ENCODE results near the gene PLA1A. TPM values are rescaled to one million over a fixed set of nuclear protein-coding genes. Genes with fewer than 3 reads are reported as not detected.

The PLA1A gene
- total RNA-seq, 1 experiment from 2014 or later: not detected

- Histone ChIP-seq H3K4me1 (ENCODE audit: insufficient read depth, low read length, poor library complexity, severe bottlenecking) (peaks cover 5% of the 10 kb centered on the region), H3K9me3 (ENCODE audit: low read depth, low read length, poor library complexity, severe bottlenecking) (no peaks in the 10 kb centered on the region), H3K36me3 (ENCODE audit: insufficient read depth, low read length, poor library complexity, severe bottlenecking) (no peaks in the 10 kb centered on the region), H3K27ac (ENCODE audit: low read depth, low read length, poor library complexity, severe bottlenecking) (no peak overlapping the region), H3K27me3 (replicated peaks; ENCODE audit: insufficient read depth, low read depth, low read length, poor library complexity) (no peaks in the 10 kb centered on the region), H3K4me3 (ENCODE audit: low read depth, low read length, poor library complexity, severe bottlenecking) (no peak overlapping the region)
- BruUV-seq (replicated peaks): no TSS peak
- ChIA-PET CTCF (no interaction called here), POLR2A (ENCODE audit: low non-redundant PET) (no interaction called here)
- DNase-seq (ENCODE audit: low spot score): no peak
- intact Hi-C loops (cut with micrococcal nuclease; ENCODE audit: unreplicated experiment): no loop called here
- TF ChIP-seq CTCF (conservative IDR thresholded peaks at IDR 0.05; ENCODE audit: low read depth, low read length): no peak
- TF ChIP-seq EZH2 (IDR thresholded peaks at IDR 0.05; ENCODE audit: borderline replicate concordance, low read depth, low read length, poor library complexity, severe bottlenecking): no peak
Observed at GRCh38 chr3:119613201-119613600, 15.5 kb downstream of the PLA1A start.

- Histone ChIP-seq H3K27ac (ENCODE audit: low read depth, low read length, poor library complexity, severe bottlenecking) (no peak overlapping the region), H3K9me3 (ENCODE audit: low read depth, low read length, poor library complexity, severe bottlenecking) (no peaks in the 10 kb centered on the region), H3K36me3 (ENCODE audit: insufficient read depth, low read length, poor library complexity, severe bottlenecking) (no peaks in the 10 kb centered on the region), H3K4me1 (ENCODE audit: insufficient read depth, low read length, poor library complexity, severe bottlenecking) (peaks cover 1% of the 10 kb centered on the region), H3K27me3 (replicated peaks; ENCODE audit: insufficient read depth, low read depth, low read length, poor library complexity) (no peaks in the 10 kb centered on the region), H3K4me3 (ENCODE audit: low read depth, low read length, poor library complexity, severe bottlenecking) (no peak overlapping the region)
- CTCF ChIA-PET: no interaction called here
- POLR2A ChIA-PET (ENCODE audit: low non-redundant PET): no interaction called here
- TF ChIP-seq CTCF (conservative IDR thresholded peaks at IDR 0.05; ENCODE audit: low read depth, low read length): no peak
- TF ChIP-seq EZH2 (IDR thresholded peaks at IDR 0.05; ENCODE audit: borderline replicate concordance, low read depth, low read length, poor library complexity, severe bottlenecking): no peak
- intact Hi-C loops (cut with micrococcal nuclease; ENCODE audit: unreplicated experiment): no loop called here
- no peak for DNase-seq (ENCODE audit: low spot score)
- BruUV-seq (replicated peaks): no TSS peak
Observed at GRCh38 chr3:119613872-119614271, 16.2 kb downstream of the PLA1A start.

- intact Hi-C loops (cut with micrococcal nuclease; ENCODE audit: unreplicated experiment): no loop called here
- DNase-seq (ENCODE audit: low spot score): no peak
- no peaks in the 10 kb centered on the region for H3K9me3 ChIP-seq (ENCODE audit: low read depth, low read length, poor library complexity, severe bottlenecking)
Observed at GRCh38 chr3:119616056-119616455, 18.4 kb downstream of the PLA1A start.

More at GRCh38 chr3:119616056-119616455, 18.4 kb downstream of the PLA1A start:
- Histone ChIP-seq H3K27me3 (replicated peaks; ENCODE audit: insufficient read depth, low read depth, low read length, poor library complexity) (no peaks in the 10 kb centered on the region), H3K27ac (ENCODE audit: low read depth, low read length, poor library complexity, severe bottlenecking) (no peak overlapping the region), H3K36me3 (ENCODE audit: insufficient read depth, low read length, poor library complexity, severe bottlenecking) (no peaks in the 10 kb centered on the region), H3K4me3 (ENCODE audit: low read depth, low read length, poor library complexity, severe bottlenecking) (no peak overlapping the region), H3K4me1 (ENCODE audit: insufficient read depth, low read length, poor library complexity, severe bottlenecking) (no peaks in the 10 kb centered on the region)
- CTCF ChIA-PET: no interaction called here
- TF ChIP-seq EZH2 (IDR thresholded peaks at IDR 0.05; ENCODE audit: borderline replicate concordance, low read depth, low read length, poor library complexity, severe bottlenecking) (no peak), CTCF (conservative IDR thresholded peaks at IDR 0.05; ENCODE audit: low read depth, low read length) (no peak)
- BruUV-seq (replicated peaks): no TSS peak
- POLR2A ChIA-PET (ENCODE audit: low non-redundant PET): no interaction called here

All from A673 (cell line).